Activated CD4-positive, CD25-positive, alpha-beta regulatory T cell (primary cell): ENCODE measurements around the gene WIPF2.

Experiments
- DNase-seq, 4 experiments: peaks; one replicate each; lab custom pipeline; 2025; lab: John Stamatoyannopoulos, UW

The WIPF2 gene

GRCh38 chr17:40218740-40219593 lies at the start of gene WIPF2:
TSS of gene WIPF2 (plus strand) at chr17:40219304. CDS start at chr17:40256460, 37,156 bp downstream.
- DNase-seq, result peak; percentile 90 to 93 (median 91)

GRCh38 chr17:40170325-40170724 lies 48.8 kb upstream of the WIPF2 start:
- DNase-seq, result no peak

DNA sequence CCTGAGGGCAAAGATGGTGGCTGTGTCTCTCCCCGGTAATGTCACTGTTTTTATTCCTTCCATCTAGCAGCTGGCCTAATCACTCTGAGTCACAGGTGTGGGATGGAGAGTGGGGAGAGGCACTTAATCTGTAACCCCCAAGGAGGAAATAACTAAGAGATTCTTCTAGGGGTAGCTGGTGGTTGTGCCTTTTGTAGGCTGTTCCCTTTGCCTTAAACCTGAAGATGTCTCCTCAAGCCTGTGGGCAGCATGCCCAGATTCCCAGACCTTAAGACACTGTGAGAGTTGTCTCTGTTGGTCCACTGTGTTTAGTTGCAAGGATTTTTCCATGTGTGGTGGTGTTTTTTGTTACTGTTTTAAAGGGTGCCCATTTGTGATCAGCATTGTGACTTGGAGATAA lies 47.4 kb upstream of the WIPF2 start:
- DNase-seq, result no peak

DNA sequence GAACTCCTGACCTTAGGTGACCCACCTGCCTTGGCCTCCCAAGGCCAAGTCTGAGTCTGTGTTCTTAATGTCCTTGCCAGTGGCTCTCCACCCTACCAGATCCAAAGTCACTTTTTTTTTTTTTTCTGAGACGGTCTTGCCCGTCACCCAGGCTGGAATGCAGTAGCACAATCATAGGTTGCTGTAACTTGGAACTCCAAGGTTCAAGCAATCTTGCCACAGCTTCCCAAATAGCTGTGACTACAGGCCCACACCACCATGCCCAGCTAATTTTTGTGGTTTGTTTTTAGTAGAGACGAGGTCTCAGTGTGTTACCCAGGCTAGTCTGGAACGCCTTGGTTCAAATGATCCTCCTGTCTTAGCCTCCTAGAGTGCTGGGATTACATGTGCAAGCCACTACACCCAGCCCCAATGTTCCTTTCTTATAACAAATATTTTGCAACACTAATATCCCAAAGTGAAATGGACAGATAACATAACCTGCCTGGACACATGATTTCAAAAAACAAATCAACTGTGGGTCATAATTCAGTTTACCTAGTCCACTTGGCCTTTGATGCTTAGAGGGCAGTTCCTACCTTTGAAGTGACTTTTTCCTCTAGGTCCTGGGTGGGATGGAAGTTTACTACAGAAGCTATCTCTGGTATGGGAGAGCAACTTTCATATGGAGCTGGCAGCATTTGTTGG lies 45.9 kb upstream of the WIPF2 start:
- no peak for DNase-seq

DNA sequence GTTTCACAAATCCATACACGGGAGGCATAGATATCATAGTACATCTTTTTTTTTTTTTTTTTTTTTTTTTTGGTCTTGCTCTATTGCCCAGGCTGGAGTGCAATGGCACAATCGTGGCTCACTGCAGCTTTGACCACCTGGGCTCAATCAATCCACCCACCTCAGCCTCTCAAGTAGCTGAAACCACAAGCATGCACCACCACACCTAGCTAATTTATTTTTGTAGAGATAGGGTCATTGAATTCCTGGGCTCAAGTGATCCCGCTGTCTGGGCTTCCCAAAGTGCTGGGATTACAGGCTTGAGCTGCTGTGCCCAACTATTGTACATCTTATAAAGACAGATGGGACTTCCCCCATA lies 45.3 kb upstream of the WIPF2 start:
- DNase-seq, result no peak

DNA sequence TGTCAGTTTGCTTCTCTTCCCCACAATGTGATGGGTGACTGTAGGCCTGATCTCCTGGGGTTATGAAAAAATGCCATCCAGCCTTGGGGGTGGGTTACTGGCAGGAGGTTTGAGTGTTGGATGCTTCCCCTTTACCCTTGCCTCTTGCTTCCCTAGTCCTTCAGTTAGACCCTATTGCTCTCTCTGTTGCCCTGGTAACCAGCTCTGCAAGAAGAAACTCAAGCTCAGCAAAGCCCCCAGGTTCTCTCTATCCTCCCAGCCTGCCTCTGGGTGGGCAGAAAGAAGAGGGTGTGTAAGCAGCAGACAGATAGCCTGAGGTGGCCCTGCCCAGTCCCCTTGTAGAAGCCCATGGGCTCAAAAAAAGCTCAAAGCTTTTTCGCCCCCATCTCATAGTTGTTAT lies 44.6 kb upstream of the WIPF2 start:
- DNase-seq, result no peak

GRCh38 chr17:40175928-40176753 lies 43.0 kb upstream of the WIPF2 start:
- DNase-seq, result no peak

DNA sequence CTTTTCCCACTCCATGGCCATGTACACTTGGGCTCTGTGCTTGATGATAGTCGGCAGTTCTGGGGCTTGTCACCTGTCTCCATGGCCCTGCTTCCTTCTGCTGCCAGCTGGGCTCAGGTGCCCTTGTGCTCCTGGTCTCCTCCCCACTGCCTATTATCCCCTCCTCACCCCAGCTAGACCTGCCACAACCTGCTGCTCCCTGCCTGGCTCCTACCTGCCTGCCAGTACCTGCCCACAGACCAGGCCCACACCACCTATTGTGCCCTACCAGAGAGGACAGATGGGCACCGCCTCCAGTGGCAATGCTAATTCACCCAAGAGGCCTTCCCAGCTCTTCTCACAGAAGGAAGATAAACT lies 42.4 kb upstream of the WIPF2 start:
- DNase-seq, result no peak

GRCh38 chr17:40177275-40177874 lies 41.7 kb upstream of the WIPF2 start, which contains the start of gene RAPGEFL1:
TSS of gene RAPGEFL1 (plus strand) at chr17:40177470. CDS start at chr17:40177862, 392 bp downstream.
- peak; percentile 67 to 76 (median 72) for DNase-seq

DNA sequence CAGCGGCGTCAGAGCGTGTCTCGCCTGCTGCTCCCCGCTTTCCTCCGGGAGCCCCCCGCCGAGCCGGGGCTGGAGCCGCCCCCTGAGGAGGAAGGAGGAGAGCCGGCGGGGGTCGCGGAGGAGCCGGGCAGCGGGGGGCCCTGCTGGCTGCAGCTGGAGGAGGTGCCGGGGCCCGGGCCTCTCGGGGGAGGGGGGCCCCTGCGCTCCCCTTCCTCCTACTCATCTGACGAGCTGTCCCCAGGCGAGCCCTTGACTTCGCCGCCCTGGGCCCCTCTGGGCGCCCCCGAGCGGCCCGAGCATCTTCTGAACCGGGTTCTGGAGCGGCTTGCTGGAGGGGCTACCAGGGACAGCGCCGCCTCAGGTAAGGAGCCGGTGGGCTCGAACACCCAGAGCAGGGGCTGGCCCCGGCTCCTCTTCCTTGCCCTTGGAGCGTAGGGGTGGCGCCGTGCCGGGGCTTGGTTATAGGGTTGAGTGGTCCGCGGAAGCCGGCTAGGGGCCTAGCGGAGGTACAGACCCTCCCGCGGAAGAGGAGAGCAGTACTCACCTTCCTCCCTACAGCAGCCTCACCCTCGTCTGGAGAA lies 41.0 kb upstream of the WIPF2 start:
- DNase-seq, result no peak

- no peak for DNase-seq
Measured at GRCh38 chr17:40178660-40179059, 40.4 kb upstream of the WIPF2 start.

DNA sequence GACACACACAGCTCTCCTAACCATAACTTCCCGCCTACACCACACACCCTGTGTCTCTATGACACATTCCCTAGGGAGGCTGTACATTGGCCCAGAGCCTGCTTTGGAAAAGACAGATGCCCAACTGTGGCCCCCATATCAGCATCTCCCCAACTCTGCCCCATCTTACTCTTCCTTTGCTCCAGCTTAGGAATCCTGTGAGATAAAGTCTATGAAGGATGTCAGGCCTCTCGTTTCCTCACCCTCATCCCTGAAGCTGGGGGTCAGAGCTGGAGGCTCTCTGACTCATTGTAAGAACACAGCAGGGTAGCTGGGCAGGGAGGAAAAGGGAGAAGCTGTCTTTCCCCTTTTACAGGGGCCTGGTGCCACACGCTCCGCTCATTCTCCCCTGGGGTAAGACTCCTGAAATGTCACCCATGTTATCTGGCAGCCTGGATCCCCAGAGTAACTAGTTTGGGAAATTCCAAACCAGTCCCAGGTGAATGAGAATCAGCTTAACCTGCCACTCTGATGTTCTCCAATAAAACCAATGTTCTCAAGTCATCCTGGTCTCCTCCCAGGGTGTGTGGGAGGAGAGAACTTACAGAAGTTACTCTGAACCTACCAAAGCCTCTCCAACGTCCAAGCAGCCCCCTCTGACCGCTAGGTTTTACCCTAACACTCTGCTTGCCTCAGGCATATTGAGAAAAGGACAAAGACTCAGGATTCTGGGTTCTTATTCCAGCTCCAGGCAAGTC lies 39.0 kb upstream of the WIPF2 start:
- DNase-seq, result no peak

GRCh38 chr17:40180694-40181093 lies 38.4 kb upstream of the WIPF2 start:
- DNase-seq, result no peak

DNA sequence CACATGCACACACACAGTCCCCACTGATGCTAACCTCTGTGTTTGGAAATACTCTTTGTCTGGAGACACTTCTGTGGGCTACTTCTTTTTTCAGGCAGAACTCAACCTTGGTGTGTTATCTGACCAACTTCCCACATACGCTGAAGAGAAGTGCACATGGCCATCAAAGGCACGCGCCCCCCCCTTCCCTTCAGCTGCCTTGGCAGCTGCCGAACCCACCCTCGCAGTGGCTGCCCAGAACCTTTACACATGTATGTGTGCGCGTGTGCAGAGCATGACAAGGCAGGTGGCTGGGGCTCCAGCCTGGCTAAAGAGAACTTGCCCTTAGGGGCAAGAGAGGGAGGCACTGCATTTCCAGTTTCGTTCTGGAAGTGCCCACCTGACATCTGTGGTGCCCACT lies 37.9 kb upstream of the WIPF2 start:
- DNase-seq, result no peak

DNA sequence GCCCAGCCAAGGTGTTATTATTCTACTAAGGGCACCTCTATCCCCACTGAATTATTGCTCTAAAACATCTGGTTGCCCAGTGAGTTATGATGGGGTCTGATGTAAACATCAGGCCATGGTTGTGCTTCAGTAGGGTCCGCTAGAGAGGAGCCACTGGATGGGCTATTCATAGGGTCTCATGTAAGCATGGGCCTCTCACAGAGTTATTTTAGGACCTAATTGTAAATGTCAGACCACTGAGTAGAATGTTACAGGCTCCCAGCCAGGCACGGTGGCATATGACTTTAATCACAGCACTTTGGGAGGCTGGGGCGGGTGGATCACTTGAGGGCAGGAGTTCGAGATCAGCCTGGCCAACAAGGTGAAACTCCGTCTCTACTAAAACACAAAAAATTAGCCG lies 36.5 kb upstream of the WIPF2 start:
- no peak for DNase-seq

DNA sequence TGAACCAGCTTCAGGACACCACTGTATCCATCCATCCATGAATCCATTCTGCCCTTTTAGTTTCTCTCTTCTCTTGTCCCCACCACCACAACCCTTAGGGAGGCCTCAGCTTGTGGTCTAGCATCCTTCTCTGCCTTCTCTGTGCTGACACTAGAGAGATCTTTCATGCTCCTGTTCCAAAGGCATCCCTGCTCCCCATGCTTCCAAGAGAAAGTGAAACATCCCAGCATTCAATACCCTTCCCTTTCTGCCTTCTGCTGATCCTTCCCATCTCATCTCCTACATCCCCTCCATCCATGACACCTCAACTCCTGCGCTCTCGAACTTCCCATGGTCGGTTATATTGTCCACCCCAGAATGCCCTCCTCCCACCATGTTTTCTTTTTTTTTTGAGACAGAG lies 31.9 kb upstream of the WIPF2 start:
- DNase-seq, result no peak

- DNase-seq, result no peak
Measured at GRCh38 chr17:40188694-40189093, 30.4 kb upstream of the WIPF2 start.

GRCh38 chr17:40190197-40191021 lies 28.7 kb upstream of the WIPF2 start:
- no peak for DNase-seq

GRCh38 chr17:40191237-40192208 lies 27.6 kb upstream of the WIPF2 start:
- DNase-seq, result peak; percentile 28 to 40 (median 36)
